ENCODE results near the gene KPNA3.
"Not testable (repeated sequence)": the region's sequence is repeated elsewhere in the genome, so short reads cannot be mapped to it uniquely, and the experiment has no call there.

Gene KPNA3

GRCh38 chr13:49827336-49827735, 34.9 kb upstream of the KPNA3 start:
- Histone ChIP-seq H3K4me3 (ENCODE audit: low read depth, low read length) (no peak overlapping the region), H3K4me1 (ENCODE audit: control insufficient read depth, insufficient read depth, low read length) (no peaks in the 10 kb centered on the region), H3K36me3 (ENCODE audit: control insufficient read depth, insufficient read depth, low read length) (no peaks in the 10 kb centered on the region)

DNA sequence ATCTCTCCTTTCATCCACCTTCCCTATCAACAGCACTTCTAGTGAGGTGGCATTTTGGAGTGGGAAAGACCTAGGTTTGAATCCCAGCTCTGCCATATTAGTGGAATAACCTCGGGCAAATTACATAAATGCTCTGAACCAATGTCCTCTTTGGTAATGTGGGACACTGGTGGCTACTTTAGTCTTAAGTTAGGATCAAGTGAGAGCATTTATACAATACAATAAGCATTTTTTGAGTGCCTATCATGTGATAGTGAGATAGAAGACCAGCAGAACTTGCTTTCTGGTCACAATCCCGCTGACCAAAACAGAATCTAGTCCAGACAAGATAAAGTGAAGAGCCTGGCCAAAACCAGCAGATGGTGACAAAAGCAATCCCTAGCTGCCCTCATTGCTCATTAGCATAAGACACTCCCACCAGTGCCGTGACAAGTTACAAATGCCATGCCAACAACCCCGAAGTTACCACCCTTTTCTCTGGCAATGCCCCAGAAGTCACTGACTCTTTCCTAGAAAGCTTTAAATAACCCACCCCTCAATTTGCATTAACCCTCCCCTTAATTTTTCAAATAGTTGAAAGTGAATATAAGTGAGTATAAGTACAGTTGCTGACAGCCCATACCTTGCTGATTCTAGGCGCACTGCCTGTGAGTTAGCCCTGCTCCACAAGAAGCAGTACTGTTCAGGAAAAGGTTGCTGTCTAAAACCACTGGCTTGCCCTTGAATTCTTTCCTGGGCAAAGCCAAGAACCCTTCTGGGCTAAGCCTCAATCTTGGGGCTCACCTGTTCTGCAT, 28.9 kb upstream of the KPNA3 start:
- Histone ChIP-seq H3K9me3 (ENCODE audit: control insufficient read depth, insufficient read depth, low read length) (no peaks in the 10 kb centered on the region), H3K4me3 (ENCODE audit: low read depth, low read length) (no peak overlapping the region), H3K4me1 (ENCODE audit: control insufficient read depth, insufficient read depth, low read length) (no peaks in the 10 kb centered on the region), H3K9ac (ENCODE audit: low read depth, low read length) (no peak overlapping the region), H3K27me3 (ENCODE audit: control insufficient read depth, insufficient read depth, low read length) (no peaks in the 10 kb centered on the region), H3K36me3 (ENCODE audit: control insufficient read depth, insufficient read depth, low read length) (no peaks in the 10 kb centered on the region)

More at GRCh38 chr13:49827336-49827735, 34.9 kb upstream of the KPNA3 start:
- H3K27me3 ChIP-seq (ENCODE audit: control insufficient read depth, insufficient read depth, low read length) = no peaks in the 10 kb centered on the region
- H3K9me3 ChIP-seq (ENCODE audit: control insufficient read depth, insufficient read depth, low read length) = no peaks in the 10 kb centered on the region
- H3K9ac ChIP-seq (ENCODE audit: low read depth, low read length) = no peak overlapping the region

DNA sequence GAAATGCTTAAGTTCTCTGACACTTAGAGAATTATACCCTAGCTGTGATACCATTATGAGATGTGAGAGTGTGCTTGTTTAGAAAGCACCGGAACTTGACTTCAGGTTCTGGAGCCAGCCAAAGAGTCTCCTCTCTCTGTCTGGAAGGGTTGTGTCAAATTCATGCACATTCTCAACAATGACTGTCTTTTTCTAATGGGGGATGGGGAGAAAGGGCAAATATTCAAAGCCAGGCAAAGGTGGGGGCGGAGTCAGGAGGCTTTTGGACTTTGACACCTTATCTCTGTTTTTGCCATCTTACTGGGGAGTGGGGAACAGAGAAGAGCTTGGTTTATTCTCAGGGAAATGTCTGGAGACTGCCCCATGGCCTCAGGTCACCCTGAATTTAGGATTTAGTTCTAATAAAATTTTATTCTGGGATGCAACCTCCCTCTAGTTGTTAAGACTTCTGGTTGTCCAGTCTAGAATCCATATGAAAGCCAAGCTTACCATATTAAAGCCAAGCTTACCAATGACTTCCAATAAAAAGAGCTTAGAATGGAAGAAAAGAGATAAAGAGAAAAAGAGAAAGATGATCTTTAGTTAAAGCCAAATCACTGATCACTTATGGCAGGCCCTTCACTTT, 28.2 kb upstream of the KPNA3 start:
- Histone ChIP-seq H3K36me3 (ENCODE audit: control insufficient read depth, insufficient read depth, low read length) (no peaks in the 10 kb centered on the region), H3K4me1 (ENCODE audit: control insufficient read depth, insufficient read depth, low read length) (no peaks in the 10 kb centered on the region), H3K9me3 (ENCODE audit: control insufficient read depth, insufficient read depth, low read length) (no peaks in the 10 kb centered on the region), H3K27me3 (ENCODE audit: control insufficient read depth, insufficient read depth, low read length) (no peaks in the 10 kb centered on the region), H3K9ac (ENCODE audit: low read depth, low read length) (no peak overlapping the region), H3K4me3 (ENCODE audit: low read depth, low read length) (no peak overlapping the region)

GRCh38 chr13:49816047-49816446, 23.6 kb upstream of the KPNA3 start:
- not testable (repeated sequence) for H3K4me1 ChIP-seq (ENCODE audit: control insufficient read depth, insufficient read depth, low read length); H3K9me3 ChIP-seq (ENCODE audit: control insufficient read depth, insufficient read depth, low read length); H3K9ac ChIP-seq (ENCODE audit: low read depth, low read length); H3K36me3 ChIP-seq (ENCODE audit: control insufficient read depth, insufficient read depth, low read length); H3K4me3 ChIP-seq (ENCODE audit: low read depth, low read length); H3K27me3 ChIP-seq (ENCODE audit: control insufficient read depth, insufficient read depth, low read length)

- Histone ChIP-seq H3K9me3 (ENCODE audit: control insufficient read depth, insufficient read depth, low read length) (no peaks in the 10 kb centered on the region), H3K4me1 (ENCODE audit: control insufficient read depth, insufficient read depth, low read length) (no peaks in the 10 kb centered on the region), H3K4me3 (ENCODE audit: low read depth, low read length) (no peak overlapping the region), H3K27me3 (ENCODE audit: control insufficient read depth, insufficient read depth, low read length) (no peaks in the 10 kb centered on the region), H3K36me3 (ENCODE audit: control insufficient read depth, insufficient read depth, low read length) (no peaks in the 10 kb centered on the region), H3K9ac (ENCODE audit: low read depth, low read length) (no peak overlapping the region)
Measured at GRCh38 chr13:49814551-49815270, 22.2 kb upstream of the KPNA3 start.

DNA sequence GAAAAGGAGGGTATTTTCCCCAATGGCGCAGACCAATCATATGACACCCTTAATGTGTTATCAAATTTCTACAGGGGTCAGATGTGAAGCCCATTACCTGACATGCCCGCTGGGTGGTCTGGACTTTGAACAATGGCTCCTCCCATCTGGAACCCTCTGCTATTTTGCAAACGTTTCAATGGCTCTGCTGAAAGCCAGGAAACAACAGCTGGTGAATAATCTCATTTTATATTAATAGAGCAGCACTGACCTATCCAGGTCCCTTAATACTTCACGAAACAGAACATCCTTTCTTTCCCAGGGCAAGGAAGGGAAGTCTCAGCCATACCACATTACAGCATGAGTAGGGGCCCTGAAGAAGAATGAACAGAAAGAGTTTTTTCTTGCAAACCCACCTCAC, 20.3 kb upstream of the KPNA3 start:
- H3K4me1 ChIP-seq (ENCODE audit: control insufficient read depth, insufficient read depth, low read length) = no peaks in the 10 kb centered on the region
- no peaks in the 10 kb centered on the region for H3K27me3 ChIP-seq (ENCODE audit: control insufficient read depth, insufficient read depth, low read length)
- no peak overlapping the region for H3K4me3 ChIP-seq (ENCODE audit: low read depth, low read length)
- H3K9me3 ChIP-seq (ENCODE audit: control insufficient read depth, insufficient read depth, low read length) = no peaks in the 10 kb centered on the region
- H3K9ac ChIP-seq (ENCODE audit: low read depth, low read length) = no peak overlapping the region
- H3K36me3 ChIP-seq (ENCODE audit: control insufficient read depth, insufficient read depth, low read length) = no peaks in the 10 kb centered on the region

DNA sequence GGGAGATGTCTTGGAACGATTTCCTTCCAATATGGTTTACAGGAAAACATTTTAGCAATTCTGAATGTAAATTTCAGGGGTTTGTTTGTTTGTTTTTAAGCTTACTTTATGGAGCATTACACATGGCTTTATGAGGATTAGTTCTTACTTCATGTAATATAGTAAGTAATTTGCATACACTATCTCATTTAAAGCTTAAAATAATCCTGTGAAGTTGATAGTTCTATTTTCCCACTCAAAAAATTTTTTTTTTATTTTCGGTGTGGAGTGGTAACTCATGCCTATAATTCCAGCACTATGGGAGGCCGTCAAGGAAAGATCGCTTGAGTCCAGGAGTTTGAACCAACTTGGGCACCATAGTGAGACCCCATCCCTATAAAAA, 19.0 kb upstream of the KPNA3 start:
- Histone ChIP-seq H3K36me3 (ENCODE audit: control insufficient read depth, insufficient read depth, low read length) (no peaks in the 10 kb centered on the region), H3K4me3 (ENCODE audit: low read depth, low read length) (no peak overlapping the region), H3K9me3 (ENCODE audit: control insufficient read depth, insufficient read depth, low read length) (no peaks in the 10 kb centered on the region), H3K9ac (ENCODE audit: low read depth, low read length) (no peak overlapping the region), H3K27me3 (ENCODE audit: control insufficient read depth, insufficient read depth, low read length) (no peaks in the 10 kb centered on the region), H3K4me1 (ENCODE audit: control insufficient read depth, insufficient read depth, low read length) (no peaks in the 10 kb centered on the region)

GRCh38 chr13:49810567-49811526, 18.4 kb upstream of the KPNA3 start:
- Histone ChIP-seq H3K4me1 (ENCODE audit: control insufficient read depth, insufficient read depth, low read length) (no peaks in the 10 kb centered on the region), H3K27me3 (ENCODE audit: control insufficient read depth, insufficient read depth, low read length) (no peaks in the 10 kb centered on the region), H3K9ac (ENCODE audit: low read depth, low read length) (no peak overlapping the region), H3K4me3 (ENCODE audit: low read depth, low read length) (no peak overlapping the region), H3K36me3 (ENCODE audit: control insufficient read depth, insufficient read depth, low read length) (no peaks in the 10 kb centered on the region), H3K9me3 (ENCODE audit: control insufficient read depth, insufficient read depth, low read length) (no peaks in the 10 kb centered on the region)

GRCh38 chr13:49807681-49808080, 15.2 kb upstream of the KPNA3 start:
- no peaks in the 10 kb centered on the region for H3K4me1 ChIP-seq (ENCODE audit: control insufficient read depth, insufficient read depth, low read length)
- no peak overlapping the region for H3K4me3 ChIP-seq (ENCODE audit: low read depth, low read length)
- H3K27me3 ChIP-seq (ENCODE audit: control insufficient read depth, insufficient read depth, low read length) = no peaks in the 10 kb centered on the region

DNA sequence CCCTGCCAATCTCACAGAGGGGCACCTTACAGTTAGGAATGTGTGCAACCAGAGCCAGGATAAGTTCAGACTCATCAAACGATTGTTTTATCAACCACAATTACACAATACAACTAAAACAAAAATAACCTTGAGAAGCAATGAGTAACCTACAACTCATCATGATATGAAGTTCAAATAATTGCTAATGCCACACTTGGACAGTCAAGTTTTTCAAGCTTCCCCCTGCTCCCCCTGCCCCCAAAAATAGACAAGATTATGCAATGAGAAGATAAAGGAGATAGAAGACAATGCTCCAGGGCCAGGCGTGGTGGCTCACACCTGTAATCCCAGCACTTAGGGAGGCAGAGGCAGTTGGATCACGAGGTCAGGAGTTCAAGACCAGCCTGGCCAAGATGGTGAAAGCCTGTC, 13.6 kb upstream of the KPNA3 start:
- no peaks in the 10 kb centered on the region for H3K27me3 ChIP-seq (ENCODE audit: control insufficient read depth, insufficient read depth, low read length)
- no peaks in the 10 kb centered on the region for H3K36me3 ChIP-seq (ENCODE audit: control insufficient read depth, insufficient read depth, low read length)
- H3K4me1 ChIP-seq (ENCODE audit: control insufficient read depth, insufficient read depth, low read length) = no peaks in the 10 kb centered on the region
- no peak overlapping the region for H3K9ac ChIP-seq (ENCODE audit: low read depth, low read length)
- H3K4me3 ChIP-seq (ENCODE audit: low read depth, low read length) = no peak overlapping the region
- no peaks in the 10 kb centered on the region for H3K9me3 ChIP-seq (ENCODE audit: control insufficient read depth, insufficient read depth, low read length)

More at GRCh38 chr13:49807681-49808080, 15.2 kb upstream of the KPNA3 start:
- no peak overlapping the region for H3K9ac ChIP-seq (ENCODE audit: low read depth, low read length)
- H3K9me3 ChIP-seq (ENCODE audit: control insufficient read depth, insufficient read depth, low read length) = no peaks in the 10 kb centered on the region
- no peaks in the 10 kb centered on the region for H3K36me3 ChIP-seq (ENCODE audit: control insufficient read depth, insufficient read depth, low read length)

DNA sequence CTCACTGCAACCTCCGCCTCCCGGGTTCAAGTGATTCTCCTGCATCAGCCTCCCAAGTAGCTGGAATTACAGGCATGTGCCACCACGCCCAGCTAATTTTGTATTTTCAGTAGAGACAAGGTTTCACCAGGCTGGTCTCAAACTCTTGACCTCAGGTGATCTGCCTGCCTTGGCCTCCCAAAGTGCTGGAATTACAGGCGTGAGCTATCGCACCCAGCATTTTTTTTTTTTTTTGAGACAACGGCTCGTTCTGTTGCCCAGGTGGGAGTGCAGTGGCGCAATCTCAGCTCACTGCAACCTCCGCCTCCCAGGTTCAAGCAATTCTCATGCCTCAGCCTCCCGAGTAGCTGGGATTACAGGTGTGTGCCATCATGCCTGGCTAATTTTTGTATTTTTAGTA, 10.6 kb upstream of the KPNA3 start:
- not testable (repeated sequence) for H3K27me3 ChIP-seq (ENCODE audit: control insufficient read depth, insufficient read depth, low read length); H3K4me3 ChIP-seq (ENCODE audit: low read depth, low read length); H3K4me1 ChIP-seq (ENCODE audit: control insufficient read depth, insufficient read depth, low read length); H3K9ac ChIP-seq (ENCODE audit: low read depth, low read length); H3K9me3 ChIP-seq (ENCODE audit: control insufficient read depth, insufficient read depth, low read length); H3K36me3 ChIP-seq (ENCODE audit: control insufficient read depth, insufficient read depth, low read length)
